Epithelial cell of umbilical artery (primary cell): ENCODE data around the gene SRCIN1. TPM values are rescaled to one million over a fixed set of nuclear protein-coding genes. Genes with fewer than 3 reads are reported as not detected.

Experiments used
- total RNA-seq: library from RNA; depleted of rRNA; stranded (reverse); fragments of >200 nt; gene quantifications from 2 replicates; pipeline ENCODE4 v1.2.3, GENCODE V29; 2014

Gene SRCIN1, protein sequence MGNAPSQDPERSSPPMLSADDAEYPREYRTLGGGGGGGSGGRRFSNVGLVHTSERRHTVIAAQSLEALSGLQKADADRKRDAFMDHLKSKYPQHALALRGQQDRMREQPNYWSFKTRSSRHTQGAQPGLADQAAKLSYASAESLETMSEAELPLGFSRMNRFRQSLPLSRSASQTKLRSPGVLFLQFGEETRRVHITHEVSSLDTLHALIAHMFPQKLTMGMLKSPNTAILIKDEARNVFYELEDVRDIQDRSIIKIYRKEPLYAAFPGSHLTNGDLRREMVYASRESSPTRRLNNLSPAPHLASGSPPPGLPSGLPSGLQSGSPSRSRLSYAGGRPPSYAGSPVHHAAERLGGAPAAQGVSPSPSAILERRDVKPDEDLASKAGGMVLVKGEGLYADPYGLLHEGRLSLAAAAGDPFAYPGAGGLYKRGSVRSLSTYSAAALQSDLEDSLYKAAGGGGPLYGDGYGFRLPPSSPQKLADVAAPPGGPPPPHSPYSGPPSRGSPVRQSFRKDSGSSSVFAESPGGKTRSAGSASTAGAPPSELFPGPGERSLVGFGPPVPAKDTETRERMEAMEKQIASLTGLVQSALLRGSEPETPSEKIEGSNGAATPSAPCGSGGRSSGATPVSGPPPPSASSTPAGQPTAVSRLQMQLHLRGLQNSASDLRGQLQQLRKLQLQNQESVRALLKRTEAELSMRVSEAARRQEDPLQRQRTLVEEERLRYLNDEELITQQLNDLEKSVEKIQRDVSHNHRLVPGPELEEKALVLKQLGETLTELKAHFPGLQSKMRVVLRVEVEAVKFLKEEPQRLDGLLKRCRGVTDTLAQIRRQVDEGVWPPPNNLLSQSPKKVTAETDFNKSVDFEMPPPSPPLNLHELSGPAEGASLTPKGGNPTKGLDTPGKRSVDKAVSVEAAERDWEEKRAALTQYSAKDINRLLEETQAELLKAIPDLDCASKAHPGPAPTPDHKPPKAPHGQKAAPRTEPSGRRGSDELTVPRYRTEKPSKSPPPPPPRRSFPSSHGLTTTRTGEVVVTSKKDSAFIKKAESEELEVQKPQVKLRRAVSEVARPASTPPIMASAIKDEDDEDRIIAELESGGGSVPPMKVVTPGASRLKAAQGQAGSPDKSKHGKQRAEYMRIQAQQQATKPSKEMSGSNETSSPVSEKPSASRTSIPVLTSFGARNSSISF
- total RNA-seq = 0.32 TPM in 1 of 2 replicates, not detected in the other

GRCh38 chr17:38605841-38606645 lies at the start of gene SRCIN1:
TSS of gene SRCIN1 (minus strand) at chr17:38605952. CDS start at chr17:38605705, 247 bp downstream.

Other genes starting within 250 kb of the SRCIN1 start
- 13.6 and 32.4 TPM in 2 replicates for gene ARHGAP23, start 177.5 kb downstream of the SRCIN1 start, total RNA-seq
- 1.5 and 4.2 TPM in 2 replicates for gene EPOP, start 69.0 kb upstream of the SRCIN1 start, total RNA-seq
- 14.3 and 21.6 TPM in 2 replicates for gene MLLT6, start 99.3 kb upstream of the SRCIN1 start, total RNA-seq
- 4.9 and 5.3 TPM in 2 replicates for gene CISD3, start 124.4 kb upstream of the SRCIN1 start, total RNA-seq
- gene PCGF2, start 142.4 kb upstream of the SRCIN1 start, total RNA-seq = 3.6 and 5.5 TPM in 2 replicates
- gene PSMB3, start 146.8 kb upstream of the SRCIN1 start, total RNA-seq = 540 and 549 TPM in 2 replicates
- 40.3 and 55.8 TPM in 2 replicates for gene PIP4K2B, start 193.6 kb upstream of the SRCIN1 start, total RNA-seq
- 7.8 and 9.7 TPM in 2 replicates for gene CWC25, start 219.4 kb upstream of the SRCIN1 start, total RNA-seq
- gene RPL23, start 247.8 kb upstream of the SRCIN1 start, total RNA-seq = 903 and 1,481 TPM in 2 replicates